Heart right ventricle (tissue), 16 donors: ENCODE measurements around the gene ASIC3. TPM values are rescaled to one million over a fixed set of nuclear protein-coding genes. Genes with fewer than 3 reads are reported as not detected.

ENCODE experiments used
- ATAC-seq, 8 donors: fragments of 200-7000 bp; cut with Tn5 transposase; one replicate each; pipeline ENCODE4 v1.9.1; 2020; ENCODE audit warnings: mild to moderate bottlenecking in 8 of 8, moderate library complexity in 8 of 8, moderate number of reproducible peaks in 1 of 8
- DNase-seq, 2 donors: peaks; one replicate each; pipeline ENCODE4 v3.0.0-alpha.2; 2020
- H3K27ac ChIP-seq, 10 donors: fragments of 200-600 bp; sonication (generic) in 2 of 10; one replicate each; pipeline versions ENCODE4 v1.5.0 to v1.8.0; 2020 to 2022; ENCODE audit warnings: mild to moderate bottlenecking in 3 of 10
- H3K27me3 ChIP-seq, 7 donors: fragments of 200-600 bp; one replicate each; pipeline ENCODE4 v1.8.0; 2021 to 2022; ENCODE audit warnings: mild to moderate bottlenecking in 2 of 7
- H3K36me3 ChIP-seq, 9 donors: fragments of 200-600 bp; sonication (generic) in 1 of 9; one replicate each; pipeline versions ENCODE4 v1.5.0 to v1.8.0; 2020 to 2022; ENCODE audit warnings: mild to moderate bottlenecking in 2 of 9
- H3K4me1 ChIP-seq, 9 donors: fragments of 200-600 bp; sonication (generic) in 1 of 9; one replicate each; pipeline versions ENCODE4 v1.5.0 to v1.8.0; 2020 to 2022; ENCODE audit warnings: mild to moderate bottlenecking in 4 of 9
- H3K4me3 ChIP-seq, 10 donors: fragments of 200-600 bp; sonication (generic) in 2 of 10; one replicate each; pipeline versions ENCODE4 v1.5.0 to v1.8.0; 2020 to 2022; ENCODE audit warnings: mild to moderate bottlenecking in 7 of 10, moderate library complexity in 2 of 10
- H3K9me3 ChIP-seq, 11 donors: fragments of 200-600 bp in 10 of 11; sonication (generic) in 2 of 11; one replicate each; pipeline versions ENCODE4 v1.5.0 to v1.8.0; 2013 to 2022; ENCODE audit warnings: mild to moderate bottlenecking in 2 of 11, control low read depth in 1 of 11, moderate library complexity in 1 of 11
- CTCF ChIP-seq, 9 donors: fragments of 200-600 bp; sonication (generic) in 2 of 9; IDR thresholded peaks; one replicate each; pipeline versions ENCODE4 v1.5.0 to v1.8.0; 2021 to 2022; ENCODE audit warnings: antibody characterized with exemption in 9 of 9, mild to moderate bottlenecking in 5 of 9, moderate library complexity in 1 of 9
- WGBS, 2 donors: extraction: QIAGEN DNeasy Blood & Tissue Kit; methylation state at CpG; one replicate each; pipeline ENCODE4 v1.1.7; 2013; ENCODE audit warnings: inconsistent platforms in 1 of 2; 5-methylcytosine and 5-hydroxymethylcytosine counted together
- intact Hi-C, 10 donors: fragments of 100-400 bp; cut with DNase I; formaldehyde crosslinking; loops; one replicate each; pipeline versions ENCODE4 v1.11.1 to v1.14.2; 2022
- polyA plus RNA-seq, 2 donors: library from polyadenylated mRNA; stranded (reverse); fragments of 200-250 nt; gene quantifications; one replicate each; pipeline ENCODE4 v1.2.3, GENCODE V29; 2013
- total RNA-seq, 10 donors: library from RNA; stranded (reverse); fragmentation: NEBNext Ultra II Directional in 3 of 10; extraction: Animal tissue kit (Norgen Biotek cat#: 25700) in 3 of 10; gene quantifications; one replicate each; pipeline versions ENCODE4 v1.2.1 to v1.2.4, GENCODE V29; 2021 to 2023
- donor health status: Arrhythmogenic right ventricular cardiomyopathy.
- donor health status: ischemic (EF 13 %, LVEDD 7.1; RV severe dilation, severe dysfunction).
- donor health status: healthy with polysubstance abuse.
- donor health status: DM: no; HTN: yes; CAD: no.
- donor health status: DM: no; HTN: no; CAD: no.
- donor health status: ischemic (EF 25% LVEDD 6.9; RV normal size, moderate dysfunction).
- donor health status: ischemic (EF 25% LVEDD 5.7; RV mildly dilated, moderate dysfunction).
- donor health status: healthy.
- donor health status: DM: yes; HTN: yes; CAD: no.
- donor health status: Ischemic cardiomyopathy.
- donor health status: ischemic (EF 35%, LVEDD 5.7; RV mildly dilated, moderate dysfunction).
- donor health status: nonischemic (EF 11% LVEDD 7.7; RV severe dilation, severe dysfunction).
- donor health status: DM: yes; HTN: yes; CAD: no.
- donor health status: PGD.
- donor health status: ischemic (EF 29% LVEDD 5.4; RV normal size, mild dysfunction).
- donor health status: nonischemic (EF 23%, LVEDD 6.1; RV moderate dilation, normal function).

Gene ASIC3
- total and polyA plus RNA-seq, 12 donors: 3.2 to 38.8 (median 5.6) TPM

GRCh38 chr7:151065516-151065915, 17.2 kb downstream of the ASIC3 start:
- no peaks in the 10 kb centered on the region for H3K9me3 ChIP-seq
- peaks cover 20 to 41% (median 32%) of the 10 kb centered on the region in 9 donors for H3K4me1 ChIP-seq
- ATAC-seq (no peak), DNase-seq (no peak)
- WGBS, 2 donors: 75% methylated on average over 14 of the region's 14 CpGs
- TF ChIP-seq CTCF (IDR thresholded peaks at IDR 0.05): no peak
- no peak overlapping the region for H3K4me3 ChIP-seq
- H3K36me3 ChIP-seq: peaks cover 0 to 74% (median 43%) of the 10 kb centered on the region in 9 donors
- H3K27me3 ChIP-seq: no peaks in the 10 kb centered on the region
- H3K27ac ChIP-seq: no peak overlapping the region
- intact Hi-C loops: no loop called here

- no peak for ATAC-seq
- intact Hi-C loops: no loop called here
- peaks cover 11 to 32% (median 23%) of the 10 kb centered on the region in 9 donors for H3K4me1 ChIP-seq
- WGBS, 2 donors: 94% methylated on average over 37 to 39 of the region's 39 CpGs
- no peaks in the 10 kb centered on the region for H3K9me3 ChIP-seq
- no peak for TF ChIP-seq CTCF (IDR thresholded peaks at IDR 0.05)
- no peaks in the 10 kb centered on the region for H3K27me3 ChIP-seq
- no peak overlapping the region for H3K4me3 ChIP-seq
- DNase-seq: no peak
- peaks cover 0 to 83% (median 48%) of the 10 kb centered on the region in 9 donors for H3K36me3 ChIP-seq
- no peak overlapping the region for H3K27ac ChIP-seq
Observed at GRCh38 chr7:151066273-151066974, 18.1 kb downstream of the ASIC3 start.

- H3K4me3 ChIP-seq: no peak overlapping the region
- peaks cover 0 to 97% (median 55%) of the 10 kb centered on the region in 9 donors for H3K36me3 ChIP-seq
- ATAC-seq: no peak
- no peaks in the 10 kb centered on the region for H3K27me3 ChIP-seq
- no peak for DNase-seq
- no peaks in the 10 kb centered on the region for H3K9me3 ChIP-seq
- no peak for TF ChIP-seq CTCF (IDR thresholded peaks at IDR 0.05)
- intact Hi-C loops: no loop called here
- no peak overlapping the region for H3K27ac ChIP-seq
- 86% methylated on average over 12 of the region's 12 CpGs for WGBS, 2 donors
- H3K4me1 ChIP-seq: peaks cover 0 to 14% (median 5%) of the 10 kb centered on the region in 9 donors
Observed at GRCh38 chr7:151068069-151068773, 19.9 kb downstream of the ASIC3 start.

GRCh38 chr7:151069841-151070573, 21.7 kb downstream of the ASIC3 start:
- H3K36me3 ChIP-seq: peaks cover 0 to 100% (median 59%) of the 10 kb centered on the region in 9 donors
- TF ChIP-seq CTCF (IDR thresholded peaks at IDR 0.05): no peak
- no peak overlapping the region for H3K4me3 ChIP-seq

More at GRCh38 chr7:151069841-151070573, 21.7 kb downstream of the ASIC3 start:
- H3K27me3 ChIP-seq: no peaks in the 10 kb centered on the region
- DNase-seq: no peak
- intact Hi-C loops: no loop called here
- H3K27ac ChIP-seq: no peak overlapping the region
- H3K4me1 ChIP-seq: peaks cover 0 to 5% (median 0%) of the 10 kb centered on the region in 9 donors
- WGBS, 2 donors: 85 to 90% methylated on average over 17 of the region's 17 CpGs
- ATAC-seq: no peak
- H3K9me3 ChIP-seq: no peaks in the 10 kb centered on the region
